NCI-H82 (cell line): ENCODE results near the gene TPRG1L.

Source experiments
- DNase-seq: peaks from one replicate; lab custom pipeline; 2025; lab: John Stamatoyannopoulos, UW

The TPRG1L gene

DNA sequence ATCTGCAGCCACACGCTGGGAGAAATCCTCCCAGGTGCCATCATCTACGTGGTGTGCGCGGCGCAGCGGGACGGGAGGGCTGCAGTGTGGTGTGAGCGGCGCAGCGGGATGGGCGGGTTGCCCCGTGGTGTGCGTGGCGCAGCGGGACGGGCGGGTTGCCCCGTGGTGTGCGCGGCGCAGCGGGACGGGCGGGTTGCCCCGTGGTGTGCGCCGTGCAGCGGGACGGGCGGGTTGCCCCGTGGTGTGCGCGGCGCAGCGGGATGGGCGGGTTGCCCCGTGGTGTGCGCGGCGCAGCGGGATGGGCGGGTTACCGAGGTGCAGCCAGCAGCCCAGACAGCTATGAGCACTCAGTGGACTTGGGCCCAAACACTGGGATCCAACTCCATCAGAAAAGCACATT is 20.4 kb downstream of the TPRG1L start:
- DNase-seq: no peak

DNA sequence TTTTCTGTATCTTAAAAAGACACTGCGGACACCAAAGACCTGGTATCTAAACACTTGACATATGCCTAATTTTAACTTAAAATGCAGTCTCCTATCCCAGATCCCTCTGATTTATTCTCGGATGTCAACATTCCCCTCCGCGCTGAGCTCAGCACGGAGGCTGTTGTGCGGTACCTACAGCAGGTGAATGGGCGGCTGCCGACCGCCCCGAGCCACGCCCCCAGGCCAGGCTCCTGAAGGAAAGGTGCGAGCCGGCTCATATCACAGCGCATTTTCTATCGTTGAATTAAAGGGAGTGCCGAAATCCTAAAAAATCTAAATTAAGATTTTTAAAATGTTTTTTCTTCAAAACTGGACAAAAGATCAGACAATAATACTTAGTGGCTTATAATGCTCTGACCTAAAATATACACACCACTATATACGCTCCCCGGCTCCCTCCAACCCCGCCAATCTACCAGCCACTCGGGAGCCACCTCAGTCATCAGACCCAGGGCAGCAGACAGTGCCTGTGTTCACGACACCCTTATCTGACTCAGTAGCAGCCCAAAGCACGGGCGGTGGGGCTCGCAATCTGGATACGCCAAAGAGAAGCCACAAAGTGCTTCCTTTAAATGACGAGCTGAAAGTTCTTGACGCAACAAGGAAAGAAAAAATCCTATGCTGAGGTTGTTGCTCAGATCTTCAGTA is 21.0 kb downstream of the TPRG1L start:
- DNase-seq: no peak

DNA sequence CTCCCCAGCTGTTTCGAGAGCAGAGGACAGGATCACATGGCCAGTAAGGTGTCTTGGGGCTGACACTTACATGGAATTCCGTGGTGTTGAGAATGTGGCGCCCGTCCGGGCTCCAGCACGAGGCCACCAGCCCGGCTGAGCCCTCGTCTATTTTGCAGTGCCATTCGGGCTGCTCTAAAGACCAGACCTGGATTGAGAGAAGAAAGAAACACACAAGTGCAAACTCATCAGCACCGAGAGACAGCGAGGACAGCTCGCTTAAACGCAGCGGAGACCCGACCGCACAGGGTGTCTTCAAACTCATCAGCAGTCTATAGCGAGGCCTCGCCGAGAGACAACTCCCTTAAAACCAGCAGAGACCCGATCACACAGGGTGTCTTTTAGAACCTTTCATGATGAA is 21.8 kb downstream of the TPRG1L start:
- DNase-seq: no peak

DNA sequence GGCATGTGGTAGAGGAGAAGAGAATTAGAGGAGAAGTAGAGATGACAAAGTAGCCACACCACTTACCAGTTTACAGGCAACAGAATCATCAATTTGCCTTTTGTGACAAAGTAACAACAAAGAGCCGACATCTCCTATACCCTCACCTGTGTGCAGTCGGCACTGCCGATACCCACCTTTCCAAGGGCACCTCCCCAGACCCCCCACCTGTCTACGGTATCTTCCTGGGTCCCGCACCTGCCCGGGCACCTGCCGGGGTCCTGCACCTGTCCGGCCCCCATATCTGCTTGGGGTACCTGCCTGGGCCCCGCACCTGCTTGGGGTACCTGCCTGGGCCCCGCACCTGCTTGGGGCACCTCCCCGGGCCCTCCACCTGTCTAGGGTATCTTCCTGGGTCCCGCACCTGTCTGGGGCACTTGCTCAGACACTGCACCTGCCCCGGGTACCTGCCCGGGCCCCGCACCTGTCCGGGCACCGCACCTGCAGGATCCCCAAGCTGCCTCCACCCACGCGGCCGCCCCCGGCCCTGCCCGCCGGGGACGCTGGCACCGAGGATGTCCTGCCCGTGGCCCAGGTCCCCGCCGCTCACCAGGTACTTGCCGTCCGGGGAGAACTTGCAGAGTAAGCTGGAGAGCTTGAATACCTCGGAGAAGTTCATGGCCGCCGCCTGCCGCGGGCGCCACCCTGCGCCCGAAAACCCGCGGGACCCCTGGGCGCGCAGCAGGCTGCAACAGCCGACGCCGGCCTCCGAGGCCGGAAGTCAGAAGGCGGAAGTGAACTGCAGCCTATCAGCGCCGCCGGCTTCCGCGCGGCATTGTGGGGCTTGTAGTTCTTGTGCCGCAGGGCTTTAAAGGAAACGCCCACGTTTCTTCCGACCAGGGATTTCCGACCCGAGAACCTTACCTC is 24.8 kb downstream of the TPRG1L start, which contains the start of gene WRAP73:
TSS of gene WRAP73 (minus strand) at position 762 of the 906 bp plus-strand sequence. CDS start at position 658, 104 bp downstream.
- DNase-seq: peak; percentile 97

DNA sequence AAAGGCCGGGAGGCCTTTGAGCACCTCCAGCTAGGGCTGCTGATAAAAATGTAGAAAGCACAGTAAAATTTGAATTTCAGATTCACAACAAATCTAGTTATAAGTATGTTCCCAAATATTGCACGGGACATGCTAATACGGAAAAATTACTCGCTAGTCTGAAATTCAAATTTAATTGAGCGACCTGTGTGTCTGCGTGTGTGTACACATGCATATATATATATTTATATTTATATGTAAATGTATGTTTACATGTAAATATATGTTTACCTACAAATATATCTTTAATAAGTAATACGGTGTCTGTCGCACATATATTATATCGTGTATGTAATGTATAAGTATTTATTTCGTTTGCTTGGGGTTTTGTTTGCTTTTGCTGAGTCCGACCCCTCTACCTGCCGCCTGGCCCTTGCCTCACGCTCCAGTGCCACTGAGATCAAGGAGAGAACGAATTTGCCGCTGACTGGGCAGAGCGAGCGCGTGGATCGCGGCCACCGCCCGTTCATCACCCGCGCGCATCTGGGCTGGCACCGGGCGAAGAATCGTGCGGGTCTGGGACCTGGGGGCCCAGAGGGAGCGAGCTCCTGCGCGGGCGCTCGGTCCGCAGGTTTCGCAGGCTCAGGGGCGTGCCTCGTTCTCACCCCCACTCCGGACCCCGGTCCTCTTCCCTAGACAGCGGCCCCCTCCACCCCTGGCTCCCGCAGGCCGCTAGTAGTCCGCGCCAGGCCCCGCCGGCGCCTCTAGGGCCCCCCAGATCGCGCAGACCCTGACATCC is 25.6 kb downstream of the TPRG1L start:
- DNase-seq: no peak

DNA sequence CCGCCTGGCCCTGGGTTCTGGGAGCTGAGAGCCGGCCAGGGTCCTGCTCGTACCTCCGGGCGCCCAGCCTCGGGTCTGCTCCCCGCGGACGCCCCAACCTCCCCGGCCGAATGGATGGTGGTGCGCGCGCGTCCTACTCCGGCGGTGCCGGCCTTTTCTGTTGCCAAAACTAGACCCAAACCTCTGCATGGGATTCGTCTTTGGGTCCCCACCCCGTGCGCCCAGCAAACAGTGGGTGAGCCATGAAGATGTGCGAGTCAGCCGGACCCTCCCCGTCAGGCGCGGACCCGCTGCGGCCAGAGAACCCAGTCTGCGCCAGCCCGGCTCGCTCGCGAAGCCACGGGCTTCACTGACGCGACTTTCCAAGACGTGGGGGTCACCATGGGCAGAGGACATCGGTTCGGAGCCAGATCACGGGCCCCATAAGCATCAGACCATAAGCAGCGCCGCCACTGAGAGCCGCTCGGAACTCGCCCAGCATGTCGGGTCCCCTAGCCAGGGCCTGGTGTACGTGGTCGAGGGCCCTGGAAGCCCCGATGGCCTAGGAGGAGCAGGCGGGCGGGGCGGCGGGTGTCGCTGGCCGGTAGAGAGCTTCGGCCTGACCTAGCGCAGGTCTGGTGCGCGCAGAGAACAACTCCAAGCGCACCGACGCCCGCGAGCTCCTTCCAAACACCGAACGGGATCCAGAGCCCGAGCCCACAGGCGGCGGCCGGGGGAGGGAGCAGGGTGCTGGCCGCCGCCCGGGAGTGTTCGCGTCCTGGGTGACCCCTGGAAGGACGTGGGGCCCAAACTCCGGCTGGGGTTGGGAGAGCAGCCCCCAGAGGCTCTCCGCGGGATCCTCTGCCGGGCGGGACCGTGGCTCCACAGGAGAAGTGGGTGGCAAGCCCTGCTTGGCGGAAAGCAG is 26.5 kb downstream of the TPRG1L start:
- no peak for DNase-seq

DNA sequence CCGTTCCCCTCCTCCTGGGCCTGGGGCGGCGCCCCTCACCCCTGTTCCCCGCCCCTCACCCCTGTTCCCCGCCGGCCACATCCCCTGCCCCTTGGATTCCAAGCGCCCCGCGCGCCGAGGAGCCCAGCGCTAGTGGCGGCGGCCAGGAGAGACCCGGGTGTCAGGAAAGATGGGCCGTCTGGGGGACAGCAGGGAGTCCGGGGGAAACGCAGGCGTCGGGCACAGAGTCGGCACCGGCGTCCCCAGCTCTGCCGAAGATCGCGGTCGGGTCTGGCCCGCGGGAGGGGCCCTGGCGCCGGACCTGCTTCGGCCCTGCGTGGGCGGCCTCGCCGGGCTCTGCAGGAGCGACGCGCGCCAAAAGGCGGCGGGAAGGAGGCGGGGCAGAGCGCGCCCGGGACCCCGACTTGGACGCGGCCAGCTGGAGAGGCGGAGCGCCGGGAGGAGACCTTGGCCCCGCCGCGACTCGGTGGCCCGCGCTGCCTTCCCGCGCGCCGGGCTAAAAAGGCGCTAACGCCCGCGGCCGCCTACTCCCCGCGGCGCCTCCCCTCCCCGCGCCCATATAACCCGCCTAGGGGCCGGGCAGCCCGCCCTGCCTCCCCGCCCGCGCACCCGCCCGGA is 27.2 kb downstream of the TPRG1L start, which contains the start of gene TP73:
TSS of gene TP73 (plus strand) at position 587 of the 618 bp plus-strand sequence. CDS start 29,850 bp downstream, outside the sequence.
- DNase-seq: peak; percentile 62

DNA sequence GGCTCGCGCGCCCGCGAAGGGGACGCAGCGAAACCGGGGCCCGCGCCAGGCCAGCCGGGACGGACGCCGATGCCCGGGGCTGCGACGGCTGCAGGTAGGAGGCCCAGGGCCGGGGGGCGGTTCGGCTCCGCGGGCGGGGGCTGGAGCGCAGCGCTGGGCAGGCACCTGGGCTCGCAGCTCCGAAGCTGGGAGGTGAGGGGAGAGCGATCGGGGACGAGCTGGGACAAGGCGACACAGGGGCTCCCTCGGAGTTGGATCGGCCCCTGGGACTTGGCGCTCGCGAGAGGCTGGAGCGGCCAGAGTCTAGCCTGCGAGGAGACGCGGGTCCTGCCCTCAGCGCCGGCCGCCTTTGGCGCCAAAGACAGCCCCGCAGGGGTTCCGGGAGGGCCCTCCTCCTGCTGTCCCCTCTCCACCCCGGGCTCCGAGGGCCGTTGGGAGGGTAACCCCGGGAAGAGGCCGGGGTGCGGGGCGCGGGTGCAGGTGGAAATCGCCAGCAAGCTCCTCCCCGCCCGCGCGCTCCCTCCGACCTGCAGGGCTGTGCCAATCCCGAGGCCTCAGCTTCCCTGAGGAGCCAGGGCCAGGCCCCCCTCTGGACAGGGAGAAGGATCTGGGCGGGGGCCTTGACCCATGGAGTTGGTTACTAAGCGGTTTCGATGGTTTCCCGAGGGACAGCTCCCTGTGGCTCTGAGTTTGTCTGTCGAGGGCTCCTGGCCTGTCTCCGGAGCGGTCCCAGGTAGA is 27.9 kb downstream of the TPRG1L start:
- DNase-seq: peak; percentile 38

DNA sequence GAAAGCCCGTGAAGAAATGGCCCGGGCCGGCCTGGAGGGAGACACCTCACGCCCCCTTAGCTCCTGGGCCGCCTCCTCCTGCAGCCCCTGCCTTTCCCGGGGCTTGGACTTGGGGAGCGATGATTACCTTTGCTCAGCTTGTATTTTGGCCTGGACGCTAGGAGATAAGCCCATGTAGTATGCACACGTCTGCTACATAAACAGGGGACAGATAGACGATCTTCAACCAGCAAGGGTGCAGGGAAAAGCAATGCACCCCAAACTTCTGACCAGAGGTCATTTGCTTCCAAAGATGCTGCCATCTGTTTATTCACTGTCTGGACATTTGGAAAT is 28.4 kb downstream of the TPRG1L start:
- DNase-seq: no peak

DNA sequence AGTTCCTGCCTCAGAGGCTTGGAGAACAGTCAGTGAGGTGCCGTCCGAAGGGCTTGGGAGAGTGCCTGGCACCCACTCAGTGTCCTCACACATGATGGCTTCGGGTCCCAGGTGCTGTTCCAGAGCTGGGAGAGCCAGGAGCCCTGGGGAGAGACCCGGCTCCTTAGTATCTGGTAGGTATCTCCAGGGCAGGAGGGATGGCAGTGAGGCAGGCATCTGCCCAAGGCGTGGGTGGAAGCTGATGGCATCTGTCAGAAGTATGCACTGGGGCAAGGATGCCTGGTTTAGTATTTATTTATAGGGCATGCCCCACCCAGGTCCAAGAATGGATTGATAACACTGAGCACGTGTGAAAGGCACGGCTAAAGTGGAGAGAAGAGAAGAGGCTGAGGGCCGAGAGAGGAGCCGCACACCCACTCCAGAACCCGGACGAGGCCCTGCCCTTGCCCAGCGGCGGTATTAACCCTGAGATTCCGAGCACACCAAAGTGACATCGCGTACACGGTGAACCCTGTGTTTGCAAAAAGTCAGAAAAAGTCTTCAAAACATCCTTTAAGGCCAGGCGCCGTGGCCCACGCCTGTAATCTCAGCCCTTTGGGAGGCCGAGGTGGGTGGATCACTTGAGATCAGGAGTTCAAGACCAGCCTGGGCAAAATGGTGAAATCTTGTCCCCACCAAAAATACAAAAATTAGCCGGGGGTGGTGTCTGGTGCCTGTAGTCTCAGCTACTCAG is 29.9 kb downstream of the TPRG1L start:
- no peak for DNase-seq

DNA sequence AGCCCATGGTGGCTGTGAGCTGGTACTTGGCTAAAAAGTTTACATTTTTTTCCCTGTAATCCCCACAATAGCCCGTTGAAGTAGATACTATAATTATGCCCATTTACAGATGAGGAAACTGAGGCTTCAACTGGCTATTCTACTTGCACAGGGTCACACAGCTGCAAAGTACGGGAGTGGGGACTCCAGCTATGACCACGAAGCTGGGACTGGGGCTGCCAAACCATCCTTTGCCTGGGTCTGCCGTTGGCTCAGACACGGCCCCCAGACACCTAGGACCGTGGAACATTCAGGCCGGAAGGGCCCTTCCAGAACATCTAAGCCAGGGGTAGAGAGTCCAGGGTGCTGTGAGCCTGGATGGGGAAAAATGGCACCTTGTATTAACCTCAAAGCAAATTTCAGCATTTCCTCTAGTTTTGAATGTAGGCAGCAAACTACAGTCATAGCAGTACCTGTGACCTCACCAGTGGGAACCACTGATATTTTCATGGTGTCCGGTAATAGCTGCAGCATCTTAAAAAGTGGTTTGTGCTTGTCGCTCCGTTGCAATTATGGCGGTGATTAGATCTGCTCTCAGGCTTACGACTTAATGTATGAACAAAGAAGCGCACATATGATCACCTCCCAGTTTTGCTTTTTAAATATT is 31.8 kb downstream of the TPRG1L start:
- no peak for DNase-seq

DNA sequence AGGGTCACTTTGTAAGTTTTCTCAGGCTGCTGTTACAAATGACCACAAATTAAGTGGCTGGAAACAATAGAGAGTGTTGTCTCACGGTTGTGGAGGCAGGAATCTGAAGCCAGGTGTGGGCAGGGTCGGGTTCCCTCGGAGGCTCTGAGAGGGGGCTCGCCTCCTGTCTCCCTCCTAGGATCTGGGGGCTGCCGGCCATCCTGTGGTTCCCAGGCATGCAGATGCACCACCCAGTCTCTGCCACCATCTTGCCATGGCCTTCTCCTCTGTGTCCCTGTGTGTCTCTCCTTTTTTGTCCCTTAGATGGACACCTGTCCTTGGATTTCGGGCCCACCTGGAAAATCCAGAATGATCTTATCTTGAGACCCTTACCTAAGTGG is 32.3 kb downstream of the TPRG1L start:
- DNase-seq: no peak

DNA sequence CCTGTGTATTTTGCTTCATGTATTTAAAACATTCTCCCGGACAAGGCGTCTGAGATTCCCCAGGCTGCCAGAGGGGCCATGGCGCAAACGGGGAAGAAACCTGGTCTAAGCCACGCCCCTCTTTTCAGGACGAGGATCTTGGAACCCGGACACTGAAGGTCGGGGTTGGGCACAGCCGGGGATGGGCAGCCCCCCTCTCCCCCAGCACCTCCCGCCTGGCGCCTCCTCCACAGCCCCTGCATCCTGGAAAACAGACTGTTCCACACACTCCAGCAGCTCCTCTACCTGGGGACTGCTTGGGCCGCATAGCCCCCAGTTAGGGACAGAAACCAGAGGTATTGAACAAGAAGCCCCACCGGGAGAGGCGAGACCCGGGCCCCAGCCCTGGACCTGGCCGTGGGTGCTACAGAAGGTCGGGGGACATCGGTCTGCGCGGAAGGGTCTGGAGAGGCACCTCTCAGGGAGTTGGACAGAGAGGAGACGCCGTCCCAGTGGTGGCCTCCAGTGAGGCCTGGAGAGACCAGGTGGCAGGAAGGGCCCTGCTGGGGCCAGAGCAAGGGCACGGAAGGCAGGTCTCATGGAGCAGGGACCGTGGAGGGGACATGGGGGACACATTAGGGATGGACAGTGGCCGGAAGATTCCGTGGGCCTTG is 32.9 kb downstream of the TPRG1L start:
- DNase-seq: no peak

DNA sequence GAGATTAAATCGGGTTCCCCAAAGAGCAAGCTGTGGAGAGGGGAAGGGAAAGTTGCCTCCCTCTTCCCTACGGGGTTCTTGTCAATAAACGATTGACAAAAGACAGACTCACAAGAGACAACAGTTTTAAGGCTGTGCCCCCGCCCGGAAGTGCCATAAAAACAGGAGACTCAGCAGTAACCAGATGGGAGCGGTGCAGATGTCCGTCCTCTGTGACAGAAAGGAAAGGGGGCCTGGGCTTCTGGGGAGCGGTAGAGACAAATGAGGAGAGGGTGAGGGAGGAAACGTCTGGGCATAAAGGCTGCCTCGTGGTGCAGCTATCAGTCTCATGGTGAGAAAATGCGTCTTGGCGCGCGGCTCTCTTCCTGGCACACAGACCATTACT is 33.4 kb downstream of the TPRG1L start:
- no peak for DNase-seq

DNA sequence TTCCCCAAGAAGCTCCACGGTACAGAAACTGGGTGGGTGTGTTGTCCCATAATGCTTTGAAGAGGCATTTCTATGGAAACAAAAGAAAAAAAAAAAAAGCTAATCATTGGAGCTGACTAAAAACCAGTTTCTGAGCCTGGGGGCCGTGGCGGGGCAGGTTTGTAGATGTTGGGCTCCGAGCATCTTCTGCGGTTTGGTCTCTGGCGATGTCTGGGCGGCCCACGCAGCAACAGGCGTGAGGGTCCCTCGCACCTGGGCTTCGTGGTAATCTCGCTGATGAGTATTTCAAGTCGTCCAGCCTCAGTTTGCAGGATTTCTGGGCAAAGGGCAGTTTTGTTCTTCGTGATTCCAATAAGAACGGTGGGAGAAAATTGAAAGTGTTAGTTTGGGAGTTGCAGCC is 34.3 kb downstream of the TPRG1L start:
- no peak for DNase-seq

DNA sequence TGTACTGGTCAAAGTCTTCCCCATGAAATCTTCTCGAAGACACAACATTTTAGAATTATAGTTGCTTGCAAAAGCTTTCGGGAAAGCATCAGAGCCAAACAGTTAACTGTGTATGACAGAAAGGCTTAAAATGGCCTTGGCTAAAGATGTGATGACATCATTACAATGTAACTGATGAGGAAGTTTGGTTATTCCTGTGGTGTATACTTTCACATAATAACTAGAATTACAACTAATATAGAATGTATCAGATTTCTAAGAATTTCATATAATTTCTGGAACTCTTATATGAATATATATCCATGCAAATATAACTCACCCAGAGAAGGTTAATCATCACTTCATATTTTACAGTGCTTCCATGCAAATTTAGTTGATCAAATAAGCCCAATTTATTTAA is 35.9 kb downstream of the TPRG1L start:
- no peak for DNase-seq

DNA sequence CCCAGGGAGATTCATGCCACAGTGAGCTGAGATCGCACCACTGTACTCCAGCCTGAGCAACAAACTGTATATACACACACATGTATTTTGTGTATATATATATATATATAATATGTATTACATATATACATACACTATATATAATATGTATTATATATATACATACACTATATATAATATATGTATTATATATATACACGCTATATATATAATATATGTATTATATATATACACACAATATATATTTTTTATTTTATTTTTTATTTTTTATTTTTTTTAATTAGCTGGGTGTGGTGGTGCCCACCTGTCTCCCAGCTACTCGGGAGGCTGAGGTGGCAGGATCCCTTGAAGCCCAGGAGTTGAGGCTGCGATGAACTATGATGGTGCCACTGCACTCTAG is 36.8 kb downstream of the TPRG1L start:
- no peak for DNase-seq

DNA sequence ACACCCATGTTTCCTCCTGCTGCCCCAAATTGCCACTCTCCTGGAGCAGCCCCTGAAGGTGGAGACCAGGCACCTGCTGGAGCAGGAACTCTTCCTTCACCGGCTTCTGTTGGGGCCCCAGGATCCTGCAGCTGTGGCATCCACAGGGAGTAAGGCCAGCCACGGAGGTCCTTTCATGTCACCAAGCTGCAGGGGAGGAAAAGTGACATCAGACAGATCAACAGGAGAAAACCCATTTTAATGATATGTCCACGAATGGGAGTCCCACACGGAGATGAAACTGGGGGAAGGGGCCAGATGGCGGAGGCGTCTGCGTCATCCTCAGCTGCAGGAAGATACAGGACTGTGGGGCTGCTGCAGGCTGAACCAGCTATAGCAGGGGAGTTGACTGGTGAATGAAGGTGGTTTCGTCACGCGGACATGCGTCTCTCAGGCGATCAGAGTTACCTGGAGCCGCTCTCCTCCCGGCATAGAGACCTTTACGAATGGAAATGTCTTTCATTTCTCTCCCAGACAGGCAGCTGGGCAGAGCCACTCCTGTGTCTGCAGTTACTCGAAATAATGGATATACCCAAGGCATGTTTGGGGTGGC is 37.4 kb downstream of the TPRG1L start:
- no peak for DNase-seq
